ENCODE measurements around the gene WDR36.

The WDR36 gene

GRCh38 chr5:111106320-111106948 lies 14.3 kb downstream of the WDR36 start:
- DNase-seq: no peak

- no peak for DNase-seq
Measured at GRCh38 chr5:111107371-111107770, 15.2 kb downstream of the WDR36 start.

- DNase-seq: no peak
Measured at GRCh38 chr5:111111956-111112355, 19.8 kb downstream of the WDR36 start.

GRCh38 chr5:111113678-111114077 lies 21.5 kb downstream of the WDR36 start:
- DNase-seq: no peak

GRCh38 chr5:111115229-111115628 lies 23.1 kb downstream of the WDR36 start:
- no peak for DNase-seq

GRCh38 chr5:111116550-111116949 lies 24.4 kb downstream of the WDR36 start:
- no peak for DNase-seq

GRCh38 chr5:111117136-111117535 lies 25.0 kb downstream of the WDR36 start:
- DNase-seq: no peak

- no peak for DNase-seq
Measured at GRCh38 chr5:111119221-111119620, 27.1 kb downstream of the WDR36 start.

- no peak for DNase-seq
Measured at GRCh38 chr5:111119856-111120255, 27.7 kb downstream of the WDR36 start.

- DNase-seq: no peak
Measured at GRCh38 chr5:111120911-111121310, 28.8 kb downstream of the WDR36 start.

- DNase-seq: no peak
Measured at GRCh38 chr5:111121926-111122325, 29.8 kb downstream of the WDR36 start.

- DNase-seq: no peak
Measured at GRCh38 chr5:111122398-111122797, 30.2 kb downstream of the WDR36 start.

- no peak for DNase-seq
Measured at GRCh38 chr5:111124793-111125192, 32.6 kb downstream of the WDR36 start.

- DNase-seq: no peak
Measured at GRCh38 chr5:111126896-111127295, 34.7 kb downstream of the WDR36 start.

GRCh38 chr5:111127453-111128195 lies 35.5 kb downstream of the WDR36 start:
- no peak for DNase-seq

GRCh38 chr5:111129938-111130337 lies 37.8 kb downstream of the WDR36 start:
- DNase-seq: no peak

GRCh38 chr5:111131356-111131755 lies 39.2 kb downstream of the WDR36 start:
- DNase-seq: no peak

- no peak for DNase-seq
Measured at GRCh38 chr5:111132076-111132475, 39.9 kb downstream of the WDR36 start.

- no peak for DNase-seq
Measured at GRCh38 chr5:111132731-111133435, 40.7 kb downstream of the WDR36 start.

GRCh38 chr5:111133436-111133751 lies 41.2 kb downstream of the WDR36 start:
- no peak for DNase-seq

- DNase-seq: no peak
Measured at GRCh38 chr5:111134087-111134486, 41.9 kb downstream of the WDR36 start.

- DNase-seq: no peak
Measured at GRCh38 chr5:111134864-111135263, 42.7 kb downstream of the WDR36 start.

- no peak for DNase-seq
Measured at GRCh38 chr5:111135363-111135762, 43.2 kb downstream of the WDR36 start.

GRCh38 chr5:111135946-111136345 lies 43.8 kb downstream of the WDR36 start:
- DNase-seq: no peak

All from NCI-H1048 (cell line).